Hepatocyte (in vitro differentiated cells): ENCODE data around the gene DHRS7B. TPM values are rescaled to one million over a fixed set of nuclear protein-coding genes. Genes with fewer than 3 reads are reported as not detected.
A peak's percentile ranks its signal among the peaks of the same experiment; 100 is the strongest.

Experiments used
- DNase-seq: peaks from one replicate; pipeline ENCODE4 v3.0.0-alpha.2; 2016; ENCODE audit warnings: low spot score
- H2AFZ ChIP-seq: fragments of 200-600 bp; sonication (generic); 2 replicates; pipeline ENCODE4 v1.6.0; 2016; ENCODE audit warnings: antibody characterized with exemption, mild to moderate bottlenecking
- H3K27ac ChIP-seq: fragments of 200-600 bp; sonication (generic); 2 replicates; pipeline ENCODE4 v1.5.1; 2016; ENCODE audit warnings: mild to moderate bottlenecking
- H3K27me3 ChIP-seq: fragments of 200-600 bp; sonication (generic); 2 replicates; pipeline ENCODE4 v1.6.1; 2016
- H3K36me3 ChIP-seq: fragments of 200-600 bp; sonication (generic); replicated peaks from 2 replicates; pipeline ENCODE4 v1.5.1; 2016; ENCODE audit warnings: low read depth; ENCODE audit not compliant: insufficient read depth
- H3K4me1 ChIP-seq: fragments of 200-600 bp; sonication (generic); 2 replicates; pipeline ENCODE4 v1.5.1; 2016; ENCODE audit warnings: mild to moderate bottlenecking, moderate library complexity; ENCODE audit not compliant: insufficient read depth
- H3K4me2 ChIP-seq: fragments of 200-600 bp; sonication (generic); 2 replicates; pipeline ENCODE4 v1.6.0; 2016
- H3K4me3 ChIP-seq: fragments of 200-600 bp; sonication (generic); 2 replicates; pipeline ENCODE4 v1.5.1; 2016; ENCODE audit warnings: mild to moderate bottlenecking
- H3K79me2 ChIP-seq: fragments of 200-600 bp; sonication (generic); 2 replicates; pipeline ENCODE4 v1.6.0; 2017; ENCODE audit warnings: mild to moderate bottlenecking
- H3K9me2 ChIP-seq: fragments of 200-600 bp; sonication (generic); replicated peaks from 2 replicates; pipeline ENCODE4 v1.6.0; 2017; ENCODE audit warnings: mild to moderate bottlenecking; ENCODE audit not compliant: insufficient read depth
- H3K9me3 ChIP-seq: fragments of 200-600 bp; sonication (generic); 2 replicates; pipeline ENCODE4 v1.5.1; 2016; ENCODE audit warnings: low read depth, mild to moderate bottlenecking
- H4K20me1 ChIP-seq: fragments of 200-600 bp; sonication (generic); 2 replicates; pipeline ENCODE4 v1.6.0; 2016; ENCODE audit warnings: mild to moderate bottlenecking; ENCODE audit not compliant: insufficient read depth, poor library complexity, severe bottlenecking
- EZH2 ChIP-seq: fragments of 200-600 bp; sonication (generic); IDR thresholded peaks from 2 replicates; pipeline ENCODE4 v1.6.1; 2016; ENCODE audit warnings: antibody characterized with exemption, mild to moderate bottlenecking, borderline replicate concordance
- EZH2phosphoT487 ChIP-seq: fragments of 200-600 bp; sonication (generic); IDR thresholded peaks from one replicate; pipeline ENCODE4 v1.6.1; 2018; ENCODE audit warnings: antibody characterized with exemption, mild to moderate bottlenecking, low read depth, moderate library complexity; ENCODE audit not compliant: unreplicated experiment, severe bottlenecking
- WGBS: methylation state at CpG from one replicate; pipeline ENCODE4 v1.1.6; 2016; ENCODE audit warnings: low lambda C conversion rate; ENCODE audit errors: missing lambda C conversion rate; 5-methylcytosine and 5-hydroxymethylcytosine counted together
- polyA plus RNA-seq: library from polyadenylated mRNA; unstranded; fragments of >200 nt; fragmentation: Nextera tagmentation; extraction: Ambion mirVana; gene quantifications from 2 replicates; pipeline ENCODE4 v1.2.1, GENCODE V29; 2016
- total RNA-seq: library from RNA; depleted of rRNA; stranded (reverse); fragments of >200 nt; gene quantifications from 2 replicates; pipeline ENCODE4 v1.2.3, GENCODE V29; 2014
- TF ChIP-seq, protein P1 (sequence below): fragments of 200-600 bp; sonication (generic); IDR thresholded peaks from 2 replicates; pipeline ENCODE4 v1.5.1; 2016; ENCODE audit warnings: antibody characterized with exemption, mild to moderate bottlenecking; ENCODE audit not compliant: poor library complexity

Gene DHRS7B
- total and polyA plus RNA-seq, 2 experiments from 2014 or later: 34.6 to 46.2 TPM

DNA sequence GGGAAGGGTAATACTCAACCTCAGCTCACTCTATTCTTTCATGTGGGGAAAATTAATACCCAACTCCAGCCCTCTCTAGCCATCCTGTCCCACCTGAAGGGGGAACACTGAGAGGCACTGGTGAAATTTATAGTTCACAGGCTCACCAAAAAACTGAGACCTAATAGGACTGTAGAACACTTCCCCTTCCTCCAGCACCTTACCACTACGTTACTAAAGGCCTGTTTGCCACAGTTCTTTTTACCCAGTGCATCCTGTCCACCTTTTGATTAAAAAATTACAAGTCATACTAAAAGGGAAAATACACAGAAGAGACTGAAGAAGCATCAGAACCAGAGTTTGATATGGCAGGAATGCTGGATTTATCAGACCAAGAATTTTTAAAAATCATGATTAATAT is 26.0 kb downstream of the DHRS7B start:
- H3K4me3 ChIP-seq: no peak overlapping the region
- H3K27me3 ChIP-seq: no peaks in the 10 kb centered on the region
- no peak overlapping the region for H3K27ac ChIP-seq
- no peaks in the 10 kb centered on the region for H3K36me3 ChIP-seq
- peaks cover 7% of the 10 kb centered on the region for H3K9me3 ChIP-seq
- WGBS: 93% methylated on average over 1 of the region's 1 CpG
- H2AFZ ChIP-seq: no peak overlapping the region
- no peaks in the 10 kb centered on the region for H4K20me1 ChIP-seq
- H3K9me2 ChIP-seq: no peaks in the 10 kb centered on the region
- TF ChIP-seq EZH2phosphoT487 (no peak), EZH2 (no peak)
- TF ChIP-seq, protein P1, sequence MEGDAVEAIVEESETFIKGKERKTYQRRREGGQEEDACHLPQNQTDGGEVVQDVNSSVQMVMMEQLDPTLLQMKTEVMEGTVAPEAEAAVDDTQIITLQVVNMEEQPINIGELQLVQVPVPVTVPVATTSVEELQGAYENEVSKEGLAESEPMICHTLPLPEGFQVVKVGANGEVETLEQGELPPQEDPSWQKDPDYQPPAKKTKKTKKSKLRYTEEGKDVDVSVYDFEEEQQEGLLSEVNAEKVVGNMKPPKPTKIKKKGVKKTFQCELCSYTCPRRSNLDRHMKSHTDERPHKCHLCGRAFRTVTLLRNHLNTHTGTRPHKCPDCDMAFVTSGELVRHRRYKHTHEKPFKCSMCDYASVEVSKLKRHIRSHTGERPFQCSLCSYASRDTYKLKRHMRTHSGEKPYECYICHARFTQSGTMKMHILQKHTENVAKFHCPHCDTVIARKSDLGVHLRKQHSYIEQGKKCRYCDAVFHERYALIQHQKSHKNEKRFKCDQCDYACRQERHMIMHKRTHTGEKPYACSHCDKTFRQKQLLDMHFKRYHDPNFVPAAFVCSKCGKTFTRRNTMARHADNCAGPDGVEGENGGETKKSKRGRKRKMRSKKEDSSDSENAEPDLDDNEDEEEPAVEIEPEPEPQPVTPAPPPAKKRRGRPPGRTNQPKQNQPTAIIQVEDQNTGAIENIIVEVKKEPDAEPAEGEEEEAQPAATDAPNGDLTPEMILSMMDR: no peak
- DNase-seq: no peak
- no peak overlapping the region for H3K4me2 ChIP-seq
- no peaks in the 10 kb centered on the region for H3K79me2 ChIP-seq
- H3K4me1 ChIP-seq: no peaks in the 10 kb centered on the region

DNA sequence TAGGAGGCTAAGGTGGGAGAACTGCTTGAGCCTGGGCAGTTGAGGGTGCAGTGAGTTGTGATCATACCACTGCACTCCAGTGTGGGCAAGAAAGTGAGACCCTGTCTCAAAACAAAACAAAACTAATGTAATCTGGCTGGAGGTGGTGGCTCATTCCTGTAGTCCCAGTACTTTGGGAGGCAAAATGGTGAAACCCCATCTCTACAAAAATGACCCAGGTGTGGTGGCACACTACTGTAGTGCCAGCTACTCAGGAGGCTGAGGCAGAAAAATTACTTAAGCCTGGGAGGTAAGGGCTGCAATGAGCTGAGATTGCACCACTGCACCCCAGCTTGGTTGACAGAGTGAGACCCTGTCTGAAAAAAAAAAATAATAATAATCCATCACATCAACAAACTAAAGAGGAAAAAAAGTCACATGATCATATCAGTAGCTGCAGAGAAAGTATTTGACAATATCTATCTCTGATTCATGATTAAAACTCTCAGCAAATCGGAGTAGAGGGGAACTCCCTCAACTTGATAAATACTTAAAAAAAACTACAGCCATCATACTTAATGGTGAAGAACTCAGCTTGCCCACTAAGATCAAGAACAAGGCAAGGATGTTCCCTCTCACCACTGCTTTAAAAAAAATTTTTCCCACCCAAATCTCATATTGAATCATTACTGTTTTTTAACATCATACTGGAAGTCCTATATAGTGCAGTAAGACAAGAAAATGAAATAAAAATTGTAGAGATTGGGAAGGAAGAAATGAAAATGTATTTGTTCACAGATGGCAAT is 31.0 kb downstream of the DHRS7B start:
- no peak for DNase-seq
- WGBS: 93% methylated on average over 1 of the region's 1 CpG
- H2AFZ ChIP-seq: no peak overlapping the region
- H3K4me1 ChIP-seq: no peaks in the 10 kb centered on the region
- H3K27ac ChIP-seq: no peak overlapping the region
- H3K4me3 ChIP-seq: no peak overlapping the region
- H4K20me1 ChIP-seq: no peaks in the 10 kb centered on the region
- TF ChIP-seq EZH2phosphoT487 (no peak), EZH2 (no peak)
- H3K27me3 ChIP-seq: no peaks in the 10 kb centered on the region
- H3K9me3 ChIP-seq: no peaks in the 10 kb centered on the region
- no peaks in the 10 kb centered on the region for H3K36me3 ChIP-seq
- H3K79me2 ChIP-seq: no peaks in the 10 kb centered on the region
- H3K9me2 ChIP-seq: no peaks in the 10 kb centered on the region
- H3K4me2 ChIP-seq: no peak overlapping the region

DNA sequence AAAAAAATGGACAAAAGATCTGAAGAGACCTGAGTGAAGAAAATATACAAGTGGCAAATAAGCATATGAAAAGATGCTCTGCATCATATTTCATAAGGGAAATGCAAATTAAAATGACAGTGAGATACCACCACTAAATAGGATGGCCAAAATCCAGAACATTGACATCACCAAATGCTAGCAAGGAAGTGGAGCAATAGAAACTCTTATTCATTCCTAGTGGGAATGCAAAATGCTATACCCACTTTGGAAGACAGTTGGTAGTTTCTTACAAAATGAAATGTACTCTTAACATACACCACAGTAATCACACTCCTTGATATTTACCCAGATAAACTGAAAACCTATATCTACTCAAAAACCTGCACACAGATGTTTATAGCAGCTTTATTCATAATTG is 33.6 kb downstream of the DHRS7B start:
- no peaks in the 10 kb centered on the region for H3K9me2 ChIP-seq
- no peaks in the 10 kb centered on the region for H3K9me3 ChIP-seq
- H3K4me1 ChIP-seq: no peaks in the 10 kb centered on the region
- TF ChIP-seq EZH2phosphoT487: no peak
- TF ChIP-seq EZH2: no peak
- TF ChIP-seq, protein P1: no peak
- H3K36me3 ChIP-seq: no peaks in the 10 kb centered on the region
- no peaks in the 10 kb centered on the region for H4K20me1 ChIP-seq
- peaks cover 2% of the 10 kb centered on the region for H3K79me2 ChIP-seq
- no peak for DNase-seq
- no peak overlapping the region for H3K4me3 ChIP-seq
- H3K4me2 ChIP-seq: no peak overlapping the region
- H2AFZ ChIP-seq: no peak overlapping the region
- no peaks in the 10 kb centered on the region for H3K27me3 ChIP-seq
- H3K27ac ChIP-seq: no peak overlapping the region

DNA sequence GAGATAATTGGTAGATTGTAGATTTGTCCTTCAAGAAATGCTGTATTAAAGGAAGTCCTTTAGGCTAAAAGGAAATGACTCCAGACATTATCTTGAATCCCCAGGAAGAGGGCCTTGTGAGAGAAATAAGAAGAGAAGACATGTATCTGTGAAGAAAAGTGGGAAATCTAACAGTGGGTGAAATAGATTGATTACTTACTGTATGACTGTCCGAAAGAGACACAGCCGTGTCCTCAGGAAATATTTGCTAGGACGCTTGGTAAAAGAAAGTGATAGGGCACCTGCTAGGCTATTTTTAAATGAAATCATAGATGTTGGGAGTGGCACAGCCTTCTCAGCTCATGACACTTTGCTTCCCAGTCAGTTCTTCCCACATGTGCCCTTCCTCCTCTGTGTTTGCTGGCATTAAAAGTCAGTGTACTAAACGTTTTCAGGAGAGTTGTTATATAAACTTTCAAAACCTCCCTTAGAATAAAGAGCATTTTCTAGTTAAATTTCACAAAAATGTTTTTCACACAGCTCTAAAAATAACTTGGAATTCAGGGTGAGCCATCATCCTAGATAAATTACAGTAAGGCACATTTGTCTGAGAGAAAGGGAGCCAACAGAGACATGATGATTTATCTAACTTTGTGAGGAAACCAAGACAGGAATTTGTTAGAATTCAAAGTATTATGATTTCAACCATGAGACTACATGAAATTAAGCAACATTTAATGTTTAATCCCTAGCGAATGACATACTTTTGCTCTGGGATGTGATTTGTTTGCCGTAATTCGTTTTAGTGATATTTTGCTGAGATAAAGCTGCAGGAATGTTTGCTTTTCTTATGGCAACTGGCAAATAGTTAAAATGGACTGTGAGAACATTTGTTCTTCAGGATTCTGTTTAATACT is 35.0 kb downstream of the DHRS7B start:
- Histone ChIP-seq H3K9me2 (no peaks in the 10 kb centered on the region), H3K79me2 (peaks cover 7% of the 10 kb centered on the region), H3K27me3 (no peaks in the 10 kb centered on the region), H4K20me1 (no peaks in the 10 kb centered on the region), H2AFZ (no peak overlapping the region), H3K9me3 (no peaks in the 10 kb centered on the region), H3K4me1 (no peaks in the 10 kb centered on the region), H3K27ac (peak overlapping the region; percentile 8), H3K36me3 (no peaks in the 10 kb centered on the region), H3K4me2 (no peak overlapping the region), H3K4me3 (no peak overlapping the region)
- TF ChIP-seq, protein P1: no peak
- no peak for TF ChIP-seq EZH2
- TF ChIP-seq EZH2phosphoT487: no peak
- no peak for DNase-seq
- 54% methylated on average over 7 of the region's 7 CpGs for WGBS
